AG10803 (cell line): ENCODE data around the gene ARHGEF28.

Experiments used
- DNase-seq: peaks from one replicate; pipeline ENCODE4 v3.0.0; 2010; ENCODE audit warnings: low read depth
- H3K4me3 ChIP-seq: 2 replicates; pipeline ENCODE4 v1.5.1; 2011; ENCODE audit warnings: mild to moderate bottlenecking, low read length, control low read depth
- TF ChIP-seq, protein P1 (sequence below): conservative IDR thresholded peaks from 2 replicates; pipeline ENCODE4 v1.5.1; 2011; ENCODE audit warnings: mild to moderate bottlenecking, low read length, control low read depth, inconsistent platforms

The ARHGEF28 gene

GRCh38 chr5:73858776-73859175 lies 232.8 kb downstream of the ARHGEF28 start:
- TF ChIP-seq, protein P1, sequence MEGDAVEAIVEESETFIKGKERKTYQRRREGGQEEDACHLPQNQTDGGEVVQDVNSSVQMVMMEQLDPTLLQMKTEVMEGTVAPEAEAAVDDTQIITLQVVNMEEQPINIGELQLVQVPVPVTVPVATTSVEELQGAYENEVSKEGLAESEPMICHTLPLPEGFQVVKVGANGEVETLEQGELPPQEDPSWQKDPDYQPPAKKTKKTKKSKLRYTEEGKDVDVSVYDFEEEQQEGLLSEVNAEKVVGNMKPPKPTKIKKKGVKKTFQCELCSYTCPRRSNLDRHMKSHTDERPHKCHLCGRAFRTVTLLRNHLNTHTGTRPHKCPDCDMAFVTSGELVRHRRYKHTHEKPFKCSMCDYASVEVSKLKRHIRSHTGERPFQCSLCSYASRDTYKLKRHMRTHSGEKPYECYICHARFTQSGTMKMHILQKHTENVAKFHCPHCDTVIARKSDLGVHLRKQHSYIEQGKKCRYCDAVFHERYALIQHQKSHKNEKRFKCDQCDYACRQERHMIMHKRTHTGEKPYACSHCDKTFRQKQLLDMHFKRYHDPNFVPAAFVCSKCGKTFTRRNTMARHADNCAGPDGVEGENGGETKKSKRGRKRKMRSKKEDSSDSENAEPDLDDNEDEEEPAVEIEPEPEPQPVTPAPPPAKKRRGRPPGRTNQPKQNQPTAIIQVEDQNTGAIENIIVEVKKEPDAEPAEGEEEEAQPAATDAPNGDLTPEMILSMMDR, result no peak
- no peak overlapping the region for H3K4me3 ChIP-seq
- peak; percentile 21 for DNase-seq

GRCh38 chr5:73859696-73860095 lies 233.7 kb downstream of the ARHGEF28 start:
- no peak overlapping the region for H3K4me3 ChIP-seq

GRCh38 chr5:73861313-73861988 lies 235.5 kb downstream of the ARHGEF28 start:
- H3K4me3 ChIP-seq, result no peak overlapping the region
- DNase-seq, result peak; percentile 77
- TF ChIP-seq, protein P1, result no peak

More at GRCh38 chr5:73859696-73860095, 233.7 kb downstream of the ARHGEF28 start:
- no peak for DNase-seq
- TF ChIP-seq, protein P1, result no peak

- peak; percentile 21 for DNase-seq
- H3K4me3 ChIP-seq, result no peak overlapping the region
- TF ChIP-seq, protein P1, result no peak
Observed at GRCh38 chr5:73862796-73863195, 236.8 kb downstream of the ARHGEF28 start.

DNA sequence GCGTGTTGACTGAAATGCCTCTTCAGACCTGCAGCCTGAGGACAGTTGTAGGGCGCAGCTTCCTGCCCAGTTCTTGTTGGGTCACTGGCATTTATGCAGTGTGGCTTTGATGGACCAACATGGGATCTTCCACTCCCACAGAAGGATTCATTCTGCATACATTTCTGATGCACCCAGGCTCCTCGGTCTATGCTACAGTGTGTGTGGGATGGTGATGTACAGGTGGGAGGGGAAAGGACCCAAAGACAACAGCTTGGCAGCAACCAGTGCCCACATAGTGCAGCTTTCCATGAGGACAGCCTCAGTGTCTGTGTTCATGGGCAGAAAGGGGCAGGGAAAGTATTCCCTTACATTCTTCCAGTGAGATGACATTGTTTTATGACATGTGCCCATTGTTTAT lies 237.9 kb downstream of the ARHGEF28 start:
- TF ChIP-seq, protein P1, result no peak
- no peak overlapping the region for H3K4me3 ChIP-seq
- no peak for DNase-seq

GRCh38 chr5:73865315-73865714 lies 239.3 kb downstream of the ARHGEF28 start:
- no peak overlapping the region for H3K4me3 ChIP-seq
- TF ChIP-seq, protein P1, result no peak
- no peak for DNase-seq
